ENCODE measurements around the gene TAF12. TPM values are rescaled to one million over a fixed set of nuclear protein-coding genes. Genes with fewer than 3 reads are reported as not detected.

Gene TAF12
- total RNA-seq, 1 donor from 2014 or later = 25.9 TPM

DNA sequence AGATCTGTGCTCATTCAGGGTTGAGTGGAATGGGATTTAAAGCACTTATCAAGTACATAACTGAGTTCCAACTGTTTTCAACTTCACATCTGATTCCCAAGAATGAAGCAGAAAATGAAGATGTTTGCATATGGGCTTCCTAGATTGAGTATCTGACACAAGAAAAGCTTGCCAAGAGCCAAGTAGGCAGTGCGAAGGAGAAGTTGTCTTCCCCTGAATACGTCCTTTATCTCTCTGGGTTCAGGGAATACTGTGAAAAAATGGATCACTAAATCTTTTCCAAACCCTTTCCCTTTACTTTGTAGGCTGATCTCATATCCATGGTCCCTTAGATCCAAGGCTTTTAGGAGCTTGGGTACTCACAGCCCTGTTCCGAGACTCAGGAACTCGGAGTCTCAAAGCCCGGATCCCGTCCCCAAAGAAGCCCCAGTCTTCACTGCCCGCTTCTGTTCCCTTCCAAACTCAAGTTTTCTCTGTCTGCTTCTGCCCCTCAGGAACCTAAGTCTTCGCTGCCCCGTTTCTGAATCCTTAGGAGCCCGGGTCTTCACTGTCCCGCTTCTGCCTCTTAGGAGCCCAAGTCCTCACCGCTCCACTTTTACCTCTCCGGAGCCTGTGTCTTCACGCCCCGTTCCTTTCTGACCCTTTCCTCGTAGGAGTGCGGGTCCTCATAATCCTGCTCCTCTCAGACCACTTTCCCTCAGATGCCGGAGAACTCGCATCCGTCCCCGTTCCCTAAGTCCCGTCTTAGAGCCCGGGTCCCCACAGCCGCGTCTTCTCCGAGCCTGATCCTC is 616 bp downstream of the TAF12 start:
- Histone ChIP-seq H3K27ac (ENCODE audit: low read depth, low read length) (peak overlapping the region; percentile 85), H3K4me2 (ENCODE audit: low read length) (peak overlapping the region; percentile 98), H3K4me3 (ENCODE audit: insufficient read depth, low read depth, low read length) (peak overlapping the region; percentile 85), H2AFZ (ENCODE audit: low read depth, low read length) (peak overlapping the region; percentile 96), H3K27me3 (ENCODE audit: insufficient read depth, low read length) (no peaks in the 10 kb centered on the region), H4K20me1 (ENCODE audit: insufficient read depth, low read length) (no peaks in the 10 kb centered on the region), H3K4me1 (ENCODE audit: insufficient read depth, low read length) (peaks cover 8% of the 10 kb centered on the region), H3K9ac (ENCODE audit: low read length) (peak overlapping the region; percentile 97), H3K36me3 (ENCODE audit: insufficient read depth, low read length) (no peaks in the 10 kb centered on the region), H3K9me3 (ENCODE audit: insufficient read depth, low read depth, low read length) (no peaks in the 10 kb centered on the region), H3K79me2 (ENCODE audit: insufficient read depth, low read length) (peaks cover 25% of the 10 kb centered on the region)
- H3K27me3 Mint-ChIP-seq (ENCODE audit: low read depth, unreplicated experiment) = no peaks in the 10 kb centered on the region
- DNase-seq (ENCODE audit: low read depth) (peak; percentile 25), FAIRE-seq (no peak)
- H3K4me1 Mint-ChIP-seq (ENCODE audit: low read depth, unreplicated experiment) = peaks cover 10% of the 10 kb centered on the region
- H3K36me3 Mint-ChIP-seq (ENCODE audit: low read depth, unreplicated experiment) = no peaks in the 10 kb centered on the region
- peak overlapping the region; percentile 100 for H3K4me3 Mint-ChIP-seq (ENCODE audit: unreplicated experiment)
- H3K27ac Mint-ChIP-seq (ENCODE audit: unreplicated experiment) = peak overlapping the region; percentile 98
- TF ChIP-seq, protein P1, sequence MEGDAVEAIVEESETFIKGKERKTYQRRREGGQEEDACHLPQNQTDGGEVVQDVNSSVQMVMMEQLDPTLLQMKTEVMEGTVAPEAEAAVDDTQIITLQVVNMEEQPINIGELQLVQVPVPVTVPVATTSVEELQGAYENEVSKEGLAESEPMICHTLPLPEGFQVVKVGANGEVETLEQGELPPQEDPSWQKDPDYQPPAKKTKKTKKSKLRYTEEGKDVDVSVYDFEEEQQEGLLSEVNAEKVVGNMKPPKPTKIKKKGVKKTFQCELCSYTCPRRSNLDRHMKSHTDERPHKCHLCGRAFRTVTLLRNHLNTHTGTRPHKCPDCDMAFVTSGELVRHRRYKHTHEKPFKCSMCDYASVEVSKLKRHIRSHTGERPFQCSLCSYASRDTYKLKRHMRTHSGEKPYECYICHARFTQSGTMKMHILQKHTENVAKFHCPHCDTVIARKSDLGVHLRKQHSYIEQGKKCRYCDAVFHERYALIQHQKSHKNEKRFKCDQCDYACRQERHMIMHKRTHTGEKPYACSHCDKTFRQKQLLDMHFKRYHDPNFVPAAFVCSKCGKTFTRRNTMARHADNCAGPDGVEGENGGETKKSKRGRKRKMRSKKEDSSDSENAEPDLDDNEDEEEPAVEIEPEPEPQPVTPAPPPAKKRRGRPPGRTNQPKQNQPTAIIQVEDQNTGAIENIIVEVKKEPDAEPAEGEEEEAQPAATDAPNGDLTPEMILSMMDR (IDR thresholded peaks at IDR 0.05; ENCODE audit: insufficient read depth, low read depth, low read length) = no peak
- TF ChIP-seq EZH2 (IDR thresholded peaks at IDR 0.05; ENCODE audit: insufficient read depth, low read length) = no peak
- H3K9me3 Mint-ChIP-seq (ENCODE audit: unreplicated experiment) = no peaks in the 10 kb centered on the region

DNA sequence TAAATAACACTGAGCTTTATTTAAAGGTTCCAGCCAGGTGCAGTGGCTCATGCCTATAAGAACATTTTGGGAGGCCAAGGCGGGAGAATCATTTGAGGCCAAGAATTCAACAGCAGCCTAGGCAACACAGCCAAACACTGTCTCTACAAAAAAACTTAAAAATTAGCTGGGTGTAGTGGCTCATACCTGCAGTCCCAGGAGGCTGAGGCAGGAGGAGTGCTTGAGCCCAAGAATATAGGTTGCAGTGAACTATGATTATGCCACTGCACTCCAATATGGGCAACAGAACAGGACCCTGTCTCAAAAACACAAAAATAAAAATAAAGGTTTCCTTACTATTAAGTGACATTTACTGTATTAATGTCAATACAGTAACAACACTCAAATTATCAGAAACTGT is 2.1 kb downstream of the TAF12 start:
- H3K79me2 ChIP-seq (ENCODE audit: insufficient read depth, low read length) = peaks cover 27% of the 10 kb centered on the region
- peaks cover 8% of the 10 kb centered on the region for H3K4me1 ChIP-seq (ENCODE audit: insufficient read depth, low read length)
- H3K4me2 ChIP-seq (ENCODE audit: low read length) = no peak overlapping the region
- TF ChIP-seq EZH2 (IDR thresholded peaks at IDR 0.05; ENCODE audit: insufficient read depth, low read length) = no peak
- TF ChIP-seq, protein P1 (IDR thresholded peaks at IDR 0.05; ENCODE audit: insufficient read depth, low read depth, low read length) = peak; percentile 31
- no peak overlapping the region for H3K9ac ChIP-seq (ENCODE audit: low read length)
- no peaks in the 10 kb centered on the region for H3K9me3 ChIP-seq (ENCODE audit: insufficient read depth, low read depth, low read length)
- no peaks in the 10 kb centered on the region for H4K20me1 ChIP-seq (ENCODE audit: insufficient read depth, low read length)
- no peak overlapping the region for H3K27ac Mint-ChIP-seq (ENCODE audit: unreplicated experiment)
- H3K27ac ChIP-seq (ENCODE audit: low read depth, low read length) = no peak overlapping the region
- H3K9me3 Mint-ChIP-seq (ENCODE audit: unreplicated experiment) = no peaks in the 10 kb centered on the region
- no peaks in the 10 kb centered on the region for H3K27me3 Mint-ChIP-seq (ENCODE audit: low read depth, unreplicated experiment)
- peak overlapping the region; percentile 60 for H3K4me3 Mint-ChIP-seq (ENCODE audit: unreplicated experiment)
- H3K36me3 Mint-ChIP-seq (ENCODE audit: low read depth, unreplicated experiment) = no peaks in the 10 kb centered on the region
- H2AFZ ChIP-seq (ENCODE audit: low read depth, low read length) = no peak overlapping the region
- no peaks in the 10 kb centered on the region for H3K27me3 ChIP-seq (ENCODE audit: insufficient read depth, low read length)
- DNase-seq (ENCODE audit: low read depth) = no peak
- peaks cover 8% of the 10 kb centered on the region for H3K4me1 Mint-ChIP-seq (ENCODE audit: low read depth, unreplicated experiment)
- no peak overlapping the region for H3K4me3 ChIP-seq (ENCODE audit: insufficient read depth, low read depth, low read length)
- H3K36me3 ChIP-seq (ENCODE audit: insufficient read depth, low read length) = no peaks in the 10 kb centered on the region
- no peak for FAIRE-seq

DNA sequence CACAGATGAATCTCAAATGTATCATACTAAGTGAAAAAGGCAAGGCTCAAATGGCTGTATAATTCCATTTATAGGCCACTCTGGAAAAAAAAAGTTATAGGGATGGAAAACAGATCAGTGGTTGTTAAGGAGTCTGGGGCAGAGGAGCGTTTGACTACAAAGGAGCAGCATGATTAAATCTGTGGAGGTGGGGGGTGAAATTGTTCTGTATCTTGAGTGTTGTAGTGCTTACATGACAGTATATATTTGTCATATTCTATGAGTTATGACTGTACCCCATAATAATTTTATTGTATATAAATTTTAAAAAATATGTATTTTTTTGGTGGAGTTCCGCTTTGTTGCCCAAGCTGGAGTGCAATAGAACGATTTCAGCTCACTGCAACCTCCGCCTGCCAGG is 10.3 kb downstream of the TAF12 start:
- DNase-seq (ENCODE audit: low read depth) = no peak
- Histone ChIP-seq H3K79me2 (ENCODE audit: insufficient read depth, low read length) (peaks cover 2% of the 10 kb centered on the region), H3K36me3 (ENCODE audit: insufficient read depth, low read length) (no peaks in the 10 kb centered on the region), H4K20me1 (ENCODE audit: insufficient read depth, low read length) (no peaks in the 10 kb centered on the region), H3K9ac (ENCODE audit: low read length) (no peak overlapping the region), H3K4me1 (ENCODE audit: insufficient read depth, low read length) (no peaks in the 10 kb centered on the region), H3K9me3 (ENCODE audit: insufficient read depth, low read depth, low read length) (no peaks in the 10 kb centered on the region), H3K27me3 (ENCODE audit: insufficient read depth, low read length) (no peaks in the 10 kb centered on the region), H2AFZ (ENCODE audit: low read depth, low read length) (no peak overlapping the region), H3K4me2 (ENCODE audit: low read length) (no peak overlapping the region), H3K27ac (ENCODE audit: low read depth, low read length) (no peak overlapping the region), H3K4me3 (ENCODE audit: insufficient read depth, low read depth, low read length) (no peak overlapping the region)
- FAIRE-seq = no peak
- no peak overlapping the region for H3K27ac Mint-ChIP-seq (ENCODE audit: unreplicated experiment)
- TF ChIP-seq, protein P1 (IDR thresholded peaks at IDR 0.05; ENCODE audit: insufficient read depth, low read depth, low read length) = no peak
- no peak for TF ChIP-seq EZH2 (IDR thresholded peaks at IDR 0.05; ENCODE audit: insufficient read depth, low read length)
- no peaks in the 10 kb centered on the region for H3K4me1 Mint-ChIP-seq (ENCODE audit: low read depth, unreplicated experiment)
- H3K36me3 Mint-ChIP-seq (ENCODE audit: low read depth, unreplicated experiment) = peaks cover 4% of the 10 kb centered on the region
- no peak overlapping the region for H3K4me3 Mint-ChIP-seq (ENCODE audit: unreplicated experiment)
- no peaks in the 10 kb centered on the region for H3K27me3 Mint-ChIP-seq (ENCODE audit: low read depth, unreplicated experiment)
- no peaks in the 10 kb centered on the region for H3K9me3 Mint-ChIP-seq (ENCODE audit: unreplicated experiment)
